Smooth muscle cell (in vitro differentiated cells): ENCODE results near the gene CNOT6L. TPM values are rescaled to one million over a fixed set of nuclear protein-coding genes. Genes with fewer than 3 reads are reported as not detected.

Experiments
- DNase-seq: peaks from one replicate; lab custom pipeline; 2025; ENCODE audit not compliant: unreplicated experiment; lab: John Stamatoyannopoulos, UW
- H2AFZ ChIP-seq: fragments of 200-600 bp; sonication (generic); 2 replicates; pipeline ENCODE4 v1.6.0; 2016; ENCODE audit warnings: antibody characterized with exemption, low read depth, mild to moderate bottlenecking
- H3F3A ChIP-seq: fragments of 200-600 bp; sonication (generic); 2 replicates; pipeline ENCODE4 v1.6.0; 2017; ENCODE audit warnings: antibody characterized with exemption, low read depth
- H3K27ac ChIP-seq: fragments of 200-600 bp; sonication (generic); 2 replicates; pipeline ENCODE4 v1.5.1; 2016; ENCODE audit warnings: low read depth, mild to moderate bottlenecking
- H3K27me3 ChIP-seq: fragments of 200-600 bp; sonication (generic); 2 replicates; pipeline ENCODE4 v1.6.1; 2016; ENCODE audit warnings: low read depth, mild to moderate bottlenecking
- H3K36me3 ChIP-seq: fragments of 200-600 bp; sonication (generic); 2 replicates; pipeline ENCODE4 v1.5.1; 2016; ENCODE audit warnings: low read depth
- H3K4me1 ChIP-seq: fragments of 200-600 bp; sonication (generic); 2 replicates; pipeline ENCODE4 v1.5.1; 2016; ENCODE audit warnings: low read depth
- H3K4me2 ChIP-seq: fragments of 200-600 bp; sonication (generic); 2 replicates; pipeline ENCODE4 v1.6.0; 2016; ENCODE audit warnings: mild to moderate bottlenecking
- H3K4me3 ChIP-seq: fragments of 200-600 bp; sonication (generic); 2 replicates; pipeline ENCODE4 v1.5.1; 2016; ENCODE audit warnings: mild to moderate bottlenecking
- H3K79me2 ChIP-seq: fragments of 200-600 bp; sonication (generic); 2 replicates; pipeline ENCODE4 v1.6.0; 2016; ENCODE audit warnings: low read depth, mild to moderate bottlenecking
- H3K9ac ChIP-seq: fragments of 200-600 bp; sonication (generic); 2 replicates; pipeline ENCODE4 v1.6.0; 2016; ENCODE audit warnings: low read depth
- H3K9me3 ChIP-seq: fragments of 200-600 bp; sonication (generic); replicated peaks from 2 replicates; pipeline ENCODE4 v1.5.1; 2016; ENCODE audit warnings: low read depth
- H4K20me1 ChIP-seq: fragments of 200-600 bp; sonication (generic); 2 replicates; pipeline ENCODE4 v1.6.0; 2016; ENCODE audit warnings: low read depth
- WGBS: methylation state at CpG from one replicate; pipeline ENCODE4 v1.1.7; 2016; ENCODE audit warnings: low lambda C conversion rate; 5-methylcytosine and 5-hydroxymethylcytosine counted together
- polyA plus RNA-seq: library from polyadenylated mRNA; unstranded; fragments of >200 nt; fragmentation: Nextera tagmentation; extraction: Ambion mirVana; gene quantifications from 2 replicates; pipeline ENCODE4 v1.2.1, GENCODE V29; 2016
- total RNA-seq: library from RNA; depleted of rRNA; stranded (reverse); fragments of >200 nt; gene quantifications from 2 replicates; pipeline ENCODE4 v1.2.3, GENCODE V29; 2014
- TF ChIP-seq, protein P1 (sequence below): fragments of 200-600 bp; sonication (generic); IDR thresholded peaks from 2 replicates; pipeline ENCODE4 v1.5.1; 2017; ENCODE audit warnings: borderline replicate concordance, mild to moderate bottlenecking, antibody characterized with exemption; ENCODE audit not compliant: insufficient read depth, poor library complexity, severe bottlenecking

CNOT6L gene
- total and polyA plus RNA-seq, 2 experiments from 2014 or later, result 4.8 to 22.2 TPM

DNA sequence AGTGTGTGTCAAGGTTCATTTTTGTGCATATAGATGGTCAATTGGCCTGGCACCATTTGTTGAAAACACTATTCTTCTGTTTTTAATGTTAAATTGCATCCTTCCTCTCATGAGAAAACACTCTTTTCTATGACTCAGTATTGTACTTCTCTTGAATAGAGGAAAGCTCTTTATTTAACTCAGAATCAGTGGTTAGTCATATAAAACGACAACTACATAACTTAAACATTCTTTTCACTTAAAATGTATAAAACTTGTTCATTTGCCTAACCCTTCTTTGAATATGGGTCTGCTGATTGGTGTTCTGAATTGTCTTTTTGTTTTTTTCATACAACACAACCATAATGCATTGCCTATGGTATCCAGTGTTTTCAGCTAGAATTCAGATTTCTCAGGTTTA, 26.2 kb upstream of the CNOT6L start:
- no peaks in the 10 kb centered on the region for H3K79me2 ChIP-seq
- no peak overlapping the region for H3K27ac ChIP-seq
- H3K36me3 ChIP-seq, result no peaks in the 10 kb centered on the region
- no peaks in the 10 kb centered on the region for H4K20me1 ChIP-seq
- no peak overlapping the region for H3K4me2 ChIP-seq
- no peak overlapping the region for H3K9ac ChIP-seq
- WGBS, result 97% methylated on average over 1 of the region's 1 CpG
- no peak for DNase-seq
- TF ChIP-seq, protein P1, sequence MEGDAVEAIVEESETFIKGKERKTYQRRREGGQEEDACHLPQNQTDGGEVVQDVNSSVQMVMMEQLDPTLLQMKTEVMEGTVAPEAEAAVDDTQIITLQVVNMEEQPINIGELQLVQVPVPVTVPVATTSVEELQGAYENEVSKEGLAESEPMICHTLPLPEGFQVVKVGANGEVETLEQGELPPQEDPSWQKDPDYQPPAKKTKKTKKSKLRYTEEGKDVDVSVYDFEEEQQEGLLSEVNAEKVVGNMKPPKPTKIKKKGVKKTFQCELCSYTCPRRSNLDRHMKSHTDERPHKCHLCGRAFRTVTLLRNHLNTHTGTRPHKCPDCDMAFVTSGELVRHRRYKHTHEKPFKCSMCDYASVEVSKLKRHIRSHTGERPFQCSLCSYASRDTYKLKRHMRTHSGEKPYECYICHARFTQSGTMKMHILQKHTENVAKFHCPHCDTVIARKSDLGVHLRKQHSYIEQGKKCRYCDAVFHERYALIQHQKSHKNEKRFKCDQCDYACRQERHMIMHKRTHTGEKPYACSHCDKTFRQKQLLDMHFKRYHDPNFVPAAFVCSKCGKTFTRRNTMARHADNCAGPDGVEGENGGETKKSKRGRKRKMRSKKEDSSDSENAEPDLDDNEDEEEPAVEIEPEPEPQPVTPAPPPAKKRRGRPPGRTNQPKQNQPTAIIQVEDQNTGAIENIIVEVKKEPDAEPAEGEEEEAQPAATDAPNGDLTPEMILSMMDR, result no peak
- no peaks in the 10 kb centered on the region for H3K4me1 ChIP-seq
- no peaks in the 10 kb centered on the region for H3K27me3 ChIP-seq
- no peaks in the 10 kb centered on the region for H3K9me3 ChIP-seq
- H3F3A ChIP-seq, result no peaks in the 10 kb centered on the region
- no peak overlapping the region for H2AFZ ChIP-seq
- H3K4me3 ChIP-seq, result no peak overlapping the region

DNA sequence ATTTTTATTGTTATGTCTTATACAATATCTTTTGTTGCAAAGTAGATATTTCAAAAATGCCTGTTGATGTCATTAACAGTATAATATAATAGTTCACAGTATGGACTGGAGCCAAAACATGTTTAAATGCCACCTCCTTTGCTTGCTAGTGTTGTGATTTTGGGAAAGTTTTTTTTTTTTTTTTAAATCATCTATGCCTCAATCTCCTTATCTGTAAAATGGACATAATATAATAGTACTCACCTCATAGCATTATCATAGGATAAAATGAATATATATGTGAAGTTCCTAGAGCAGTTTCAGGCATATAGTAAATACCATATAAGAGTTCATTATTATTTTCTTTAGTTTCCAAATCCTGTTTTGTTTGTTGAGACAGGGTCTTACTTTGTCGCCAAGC, 25.2 kb upstream of the CNOT6L start:
- no peaks in the 10 kb centered on the region for H3K27me3 ChIP-seq
- H4K20me1 ChIP-seq, result no peaks in the 10 kb centered on the region
- no peak overlapping the region for H3K4me3 ChIP-seq
- H3K27ac ChIP-seq, result no peak overlapping the region
- no peaks in the 10 kb centered on the region for H3F3A ChIP-seq
- no peaks in the 10 kb centered on the region for H3K9me3 ChIP-seq
- H3K79me2 ChIP-seq, result no peaks in the 10 kb centered on the region
- no peak overlapping the region for H2AFZ ChIP-seq
- no peak overlapping the region for H3K4me2 ChIP-seq
- no peak overlapping the region for H3K9ac ChIP-seq
- TF ChIP-seq, protein P1, result no peak
- no peaks in the 10 kb centered on the region for H3K4me1 ChIP-seq
- DNase-seq, result no peak
- H3K36me3 ChIP-seq, result no peaks in the 10 kb centered on the region
- WGBS, result 100% methylated on average over 1 of the region's 1 CpG

DNA sequence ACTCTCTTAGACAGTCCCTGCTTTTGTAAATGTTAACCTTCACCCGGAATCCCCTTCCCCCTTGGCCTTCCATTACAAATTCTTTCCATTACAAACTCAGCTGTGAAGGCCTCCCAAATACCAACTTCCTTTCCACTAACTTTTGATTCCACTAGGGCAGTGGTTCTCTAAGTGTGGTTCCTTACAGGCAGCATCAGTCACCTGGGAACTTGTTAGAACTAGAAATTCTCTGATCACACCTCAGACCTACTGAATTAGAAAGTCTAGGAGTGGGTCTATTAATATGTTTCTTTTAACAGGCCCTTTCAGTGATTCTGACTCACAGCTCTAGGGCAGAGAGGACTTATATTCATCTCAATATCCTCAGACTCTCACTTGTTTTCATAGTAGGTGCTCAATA, 24.5 kb upstream of the CNOT6L start:
- no peak overlapping the region for H3K4me3 ChIP-seq
- peak overlapping the region; percentile 40 for H2AFZ ChIP-seq

DNA sequence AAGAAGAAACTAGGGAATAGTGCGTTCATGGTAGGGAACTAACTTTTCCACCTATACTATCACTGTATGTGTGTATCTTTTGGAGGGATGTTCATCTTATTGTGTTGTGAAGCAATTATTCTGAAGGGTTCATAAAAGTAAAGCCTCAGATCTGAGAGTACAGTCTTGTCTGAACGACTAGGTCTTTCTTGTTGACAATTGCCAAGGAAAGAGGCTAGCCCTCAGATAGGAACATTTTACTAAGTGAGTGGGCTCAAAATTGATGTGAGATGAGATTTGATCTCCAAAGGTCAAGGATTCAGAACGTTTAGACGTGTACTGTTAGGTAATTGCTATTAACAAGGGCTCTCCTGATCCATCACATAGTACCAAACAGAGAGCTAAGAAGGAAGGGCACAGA, 15.2 kb upstream of the CNOT6L start:
- Histone ChIP-seq H3K9ac (no peak overlapping the region), H3K9me3 (no peaks in the 10 kb centered on the region), H3K36me3 (no peaks in the 10 kb centered on the region), H3K27ac (no peak overlapping the region), H3F3A (no peaks in the 10 kb centered on the region), H2AFZ (no peak overlapping the region), H3K79me2 (no peaks in the 10 kb centered on the region), H3K4me2 (no peak overlapping the region), H3K27me3 (peaks cover 7% of the 10 kb centered on the region), H3K4me3 (no peak overlapping the region), H3K4me1 (no peaks in the 10 kb centered on the region), H4K20me1 (no peaks in the 10 kb centered on the region)
- WGBS, result 78% methylated on average over 4 of the region's 4 CpGs
- DNase-seq, result no peak
- TF ChIP-seq, protein P1, result no peak

More for the DNA sequence above, 24.5 kb upstream of the CNOT6L start:
- TF ChIP-seq, protein P1, result no peak
- Histone ChIP-seq H3K79me2 (no peaks in the 10 kb centered on the region), H3K36me3 (no peaks in the 10 kb centered on the region), H3K4me2 (no peak overlapping the region), H3F3A (no peaks in the 10 kb centered on the region), H3K9me3 (no peaks in the 10 kb centered on the region), H3K27me3 (no peaks in the 10 kb centered on the region), H3K27ac (no peak overlapping the region), H3K4me1 (no peaks in the 10 kb centered on the region), H3K9ac (no peak overlapping the region), H4K20me1 (no peaks in the 10 kb centered on the region)
- 47% methylated on average over 1 of the region's 1 CpG for WGBS
- DNase-seq, result no peak
